DND-41 (cell line): ENCODE data around the gene SPARCL1.

Source experiments
- ATAC-seq: fragments of 200-7000 bp; cut with Tn5 transposase; 3 replicates; pipeline ENCODE4 v1.9.1; 2021; ENCODE audit warnings: low read depth; ENCODE audit not compliant: insufficient read depth
- DNase-seq: peaks from one replicate; pipeline ENCODE4 v3.0.0-alpha.2; 2020
- H2AFZ ChIP-seq: 2 replicates; pipeline ENCODE4 v1.6.0; 2012; ENCODE audit warnings: low read depth, low read length
- H3K27ac ChIP-seq: 2 replicates; pipeline ENCODE4 v1.5.1; 2012; ENCODE audit warnings: low read length, inconsistent platforms
- H3K27me3 ChIP-seq: fragments of 200-600 bp; sonication (generic); 2 replicates; pipeline ENCODE4 v1.6.0; 2012; ENCODE audit warnings: low read length, mild to moderate bottlenecking, inconsistent platforms; ENCODE audit not compliant: insufficient read depth, poor library complexity
- H3K36me3 ChIP-seq: 2 replicates; pipeline ENCODE4 v1.5.1; 2012; ENCODE audit warnings: low read length, inconsistent platforms; ENCODE audit not compliant: insufficient read depth
- H3K4me1 ChIP-seq: 2 replicates; pipeline ENCODE4 v1.5.1; 2012; ENCODE audit warnings: mild to moderate bottlenecking, low read length; ENCODE audit not compliant: insufficient read depth
- H3K4me2 ChIP-seq: 2 replicates; pipeline ENCODE4 v1.6.0; 2012; ENCODE audit warnings: mild to moderate bottlenecking, moderate library complexity, low read length, inconsistent platforms; ENCODE audit not compliant: insufficient read depth
- H3K4me3 ChIP-seq, 2 experiments: fragments of 200-600 bp in 1 of 2; shearing (Covaris generic) in 1 of 2; 2 replicates each; pipeline ENCODE4 v1.5.1; 2012 to 2016; ENCODE audit warnings: inconsistent platforms in 2 of 2, low read length in 2 of 2, mild to moderate bottlenecking in 2 of 2, low read depth in 1 of 2, moderate library complexity in 1 of 2
- H3K79me2 ChIP-seq: 2 replicates; pipeline ENCODE4 v1.6.0; 2012; ENCODE audit warnings: low read length, inconsistent platforms; ENCODE audit not compliant: insufficient read depth
- H3K9ac ChIP-seq: 2 replicates; pipeline ENCODE4 v1.6.0; 2012; ENCODE audit warnings: low read depth, mild to moderate bottlenecking, inconsistent platforms, low read length, moderate library complexity
- H3K9me3 ChIP-seq: 2 replicates; pipeline ENCODE4 v1.5.1; 2012; ENCODE audit warnings: low read length, moderate library complexity, mild to moderate bottlenecking, inconsistent platforms; ENCODE audit not compliant: insufficient read depth, severe bottlenecking
- H4K20me1 ChIP-seq: 2 replicates; pipeline ENCODE4 v1.6.0; 2012; ENCODE audit warnings: low read length; ENCODE audit not compliant: insufficient read depth
- EZH2 ChIP-seq: IDR thresholded peaks from 3 replicates; pipeline ENCODE4 v1.6.1; 2012; ENCODE audit warnings: borderline replicate concordance, low read depth, mild to moderate bottlenecking, moderate library complexity, low read length, inconsistent platforms; ENCODE audit not compliant: severe bottlenecking
- TF ChIP-seq, protein P1 (sequence below): IDR thresholded peaks from 2 replicates; pipeline ENCODE4 v1.5.1; 2012; ENCODE audit warnings: borderline replicate concordance, low read length, moderate library complexity, mild to moderate bottlenecking; ENCODE audit not compliant: poor library complexity, severe bottlenecking; ENCODE audit errors: extremely low read depth

Gene SPARCL1

GRCh38 chr4:87430038-87430437, 99.1 kb downstream of the SPARCL1 start:
- Histone ChIP-seq H3K79me2 (peaks cover 91% of the 10 kb centered on the region), H3K4me2 (no peak overlapping the region), H3K4me1 (peaks cover 2% of the 10 kb centered on the region), H3K9me3 (no peaks in the 10 kb centered on the region), H2AFZ (no peak overlapping the region), H3K9ac (no peak overlapping the region), H3K36me3 (peaks cover 2% of the 10 kb centered on the region; the same call in 1 of the 2 replicates), H3K27ac (no peak overlapping the region), H3K4me3 (no peak overlapping the region), H4K20me1 (no peaks in the 10 kb centered on the region; the same call in 1 of the 2 replicates), H3K27me3 (no peaks in the 10 kb centered on the region)
- DNase-seq, result no peak
- TF ChIP-seq, protein P1, sequence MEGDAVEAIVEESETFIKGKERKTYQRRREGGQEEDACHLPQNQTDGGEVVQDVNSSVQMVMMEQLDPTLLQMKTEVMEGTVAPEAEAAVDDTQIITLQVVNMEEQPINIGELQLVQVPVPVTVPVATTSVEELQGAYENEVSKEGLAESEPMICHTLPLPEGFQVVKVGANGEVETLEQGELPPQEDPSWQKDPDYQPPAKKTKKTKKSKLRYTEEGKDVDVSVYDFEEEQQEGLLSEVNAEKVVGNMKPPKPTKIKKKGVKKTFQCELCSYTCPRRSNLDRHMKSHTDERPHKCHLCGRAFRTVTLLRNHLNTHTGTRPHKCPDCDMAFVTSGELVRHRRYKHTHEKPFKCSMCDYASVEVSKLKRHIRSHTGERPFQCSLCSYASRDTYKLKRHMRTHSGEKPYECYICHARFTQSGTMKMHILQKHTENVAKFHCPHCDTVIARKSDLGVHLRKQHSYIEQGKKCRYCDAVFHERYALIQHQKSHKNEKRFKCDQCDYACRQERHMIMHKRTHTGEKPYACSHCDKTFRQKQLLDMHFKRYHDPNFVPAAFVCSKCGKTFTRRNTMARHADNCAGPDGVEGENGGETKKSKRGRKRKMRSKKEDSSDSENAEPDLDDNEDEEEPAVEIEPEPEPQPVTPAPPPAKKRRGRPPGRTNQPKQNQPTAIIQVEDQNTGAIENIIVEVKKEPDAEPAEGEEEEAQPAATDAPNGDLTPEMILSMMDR, result no peak
- TF ChIP-seq EZH2, result no peak
- no peak for ATAC-seq

DNA sequence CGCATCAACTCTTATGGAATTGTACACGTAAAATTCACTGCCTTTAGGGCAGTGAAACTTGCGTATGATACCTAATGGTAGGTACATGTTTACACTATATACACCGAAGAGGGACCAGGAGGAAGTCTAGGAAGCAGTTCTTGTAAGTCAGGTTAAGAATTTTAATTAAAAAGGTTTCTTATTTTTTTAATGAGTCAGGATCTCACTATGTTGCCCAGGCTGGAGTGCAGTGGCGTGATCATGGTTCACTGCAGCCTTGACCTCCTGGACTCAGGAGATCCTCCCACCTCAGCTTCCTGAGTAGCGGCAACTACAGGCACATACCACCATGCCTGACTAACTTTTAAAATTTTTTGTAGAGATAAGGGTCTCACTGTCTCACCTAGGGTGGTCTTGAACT, 100.2 kb downstream of the SPARCL1 start:
- ATAC-seq, result no peak
- Histone ChIP-seq H3K4me1 (peaks cover 13% of the 10 kb centered on the region), H3K27ac (no peak overlapping the region), H2AFZ (no peak overlapping the region), H3K9me3 (no peaks in the 10 kb centered on the region), H3K9ac (no peak overlapping the region), H3K79me2 (peaks cover 95% of the 10 kb centered on the region), H3K27me3 (no peaks in the 10 kb centered on the region), H3K36me3 (no peaks in the 10 kb centered on the region), H4K20me1 (no peaks in the 10 kb centered on the region; the same call in 1 of the 2 replicates), H3K4me2 (no peak overlapping the region), H3K4me3 (no peak overlapping the region)
- no peak for DNase-seq
- TF ChIP-seq, protein P1, result no peak
- no peak for TF ChIP-seq EZH2

GRCh38 chr4:87427518-87427868, 101.7 kb downstream of the SPARCL1 start:
- Histone ChIP-seq H3K9me3 (no peaks in the 10 kb centered on the region), H3K4me1 (peaks cover 21% of the 10 kb centered on the region), H3K27ac (no peak overlapping the region), H3K4me2 (no peak overlapping the region), H2AFZ (no peak overlapping the region), H3K27me3 (no peaks in the 10 kb centered on the region), H3K79me2 (peaks cover 97% of the 10 kb centered on the region), H3K4me3 (no peak overlapping the region), H4K20me1 (no peaks in the 10 kb centered on the region; the same call in 1 of the 2 replicates), H3K36me3 (no peaks in the 10 kb centered on the region), H3K9ac (no peak overlapping the region)
- DNase-seq, result no peak
- no peak for ATAC-seq
- TF ChIP-seq EZH2, result no peak
- TF ChIP-seq, protein P1, result no peak
